ENCODE data around the gene LDLRAD2. TPM values are rescaled to one million over a fixed set of nuclear protein-coding genes. Genes with fewer than 3 reads are reported as not detected.
A peak's percentile ranks its signal among the peaks of the same experiment; 100 is the strongest.

The LDLRAD2 gene
- total RNA-seq, 1 experiment from 2014 or later = 1.0 TPM

DNA sequence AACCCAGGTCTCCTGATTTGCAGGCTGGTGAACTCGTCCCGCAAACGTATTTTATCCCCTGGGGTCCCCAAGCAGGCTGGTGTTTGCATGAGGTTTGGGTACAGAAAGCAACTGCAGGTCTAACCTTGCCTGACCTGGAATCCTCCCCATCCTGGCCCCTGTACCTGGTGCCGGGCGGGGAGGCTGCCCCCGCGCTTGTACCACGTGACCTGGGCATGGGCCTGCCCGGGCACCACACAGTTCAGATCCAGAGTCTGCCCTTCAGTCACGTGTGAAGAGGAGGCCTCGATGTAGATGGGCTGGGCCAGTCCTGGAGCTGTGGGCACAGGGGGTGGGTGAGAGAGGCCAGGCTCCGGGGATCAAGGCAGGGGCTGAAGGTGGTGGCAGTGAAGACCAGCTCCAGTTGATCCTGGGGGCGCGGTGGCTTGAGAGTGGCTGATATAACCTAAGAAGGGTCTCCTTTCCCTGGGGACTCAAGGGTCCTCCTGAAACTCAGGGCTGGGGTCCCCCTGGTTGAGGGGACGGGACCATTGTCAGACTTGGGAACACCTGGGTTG is 30.6 kb downstream of the LDLRAD2 start:
- Histone ChIP-seq H4K91ac (ENCODE audit: insufficient read length, low read depth, low read length) (no peak overlapping the region), H3K56ac (ENCODE audit: insufficient read length, low read depth, low read length) (no peak overlapping the region), H3K27me3 (ENCODE audit: insufficient read depth, low read length) (no peaks in the 10 kb centered on the region), H2BK15ac (ENCODE audit: low read depth, low read length) (no peak overlapping the region), H3K9ac (ENCODE audit: extremely low read depth, insufficient read length, low read length) (no peak overlapping the region), H3K23me2 (ENCODE audit: insufficient read length, low read depth, low read length, poor library complexity, severe bottlenecking) (no peaks in the 10 kb centered on the region), H3K79me2 (ENCODE audit: insufficient read depth, low read length) (no peaks in the 10 kb centered on the region), H2BK12ac (ENCODE audit: insufficient read length, low read depth, low read length) (no peak overlapping the region), H4K20me1 (ENCODE audit: control insufficient read depth, insufficient read depth, insufficient read length) (no peaks in the 10 kb centered on the region), H3K4ac (ENCODE audit: low read depth, low read length) (no peak overlapping the region), H2AK5ac (ENCODE audit: insufficient read length, low read length) (no peak overlapping the region), H3K4me1 (ENCODE audit: insufficient read depth, low read length) (no peaks in the 10 kb centered on the region), H2BK5ac (ENCODE audit: insufficient read length, low read length) (no peak overlapping the region), H2BK20ac (ENCODE audit: low read depth, low read length, poor library complexity, severe bottlenecking) (no peak overlapping the region), H3K9me3 (ENCODE audit: control insufficient read depth, low read depth, low read length) (no peaks in the 10 kb centered on the region), H4K5ac (ENCODE audit: insufficient read length, low read depth, low read length) (no peak overlapping the region), H3K4me2 (ENCODE audit: insufficient read depth, insufficient read length, low read length) (no peak overlapping the region), H2BK120ac (ENCODE audit: low read depth, low read length, poor library complexity, severe bottlenecking) (no peak overlapping the region), H3K18ac (ENCODE audit: insufficient read length, low read depth, low read length) (no peak overlapping the region), H3T11ph (ENCODE audit: low read length) (no peak overlapping the region), H4K8ac (replicated peaks; ENCODE audit: insufficient read length, low read depth, low read length) (no peak overlapping the region), H2AFZ (ENCODE audit: low read length) (no peak overlapping the region), H3K27ac (ENCODE audit: insufficient read length, low read depth, low read length) (no peak overlapping the region), H3K23ac (ENCODE audit: insufficient read length, low read depth, low read length) (no peak overlapping the region), H3K14ac (ENCODE audit: insufficient read depth, low read length) (no peak overlapping the region), H3K79me1 (ENCODE audit: insufficient read depth, low read depth, low read length, poor library complexity, severe bottlenecking) (no peaks in the 10 kb centered on the region)
- peaks cover 1% of the 10 kb centered on the region; the same call in 1 of the 2 replicates for H3K27me3 Mint-ChIP-seq (ENCODE audit: low read depth)
- H3K4me3 Mint-ChIP-seq = no peak overlapping the region
- no CpG with 5 or more reads among the region's 15 CpGs for WGBS (ENCODE audit: extremely low coverage, insufficient read length, low lambda C conversion rate)
- no peaks in the 10 kb centered on the region for H3K9me3 Mint-ChIP-seq
- peak overlapping the region in 1 of 3 experiments; percentile 64; a peak in 1 of 7 replicates for H3K27ac Mint-ChIP-seq
- TF ChIP-seq, protein P1, sequence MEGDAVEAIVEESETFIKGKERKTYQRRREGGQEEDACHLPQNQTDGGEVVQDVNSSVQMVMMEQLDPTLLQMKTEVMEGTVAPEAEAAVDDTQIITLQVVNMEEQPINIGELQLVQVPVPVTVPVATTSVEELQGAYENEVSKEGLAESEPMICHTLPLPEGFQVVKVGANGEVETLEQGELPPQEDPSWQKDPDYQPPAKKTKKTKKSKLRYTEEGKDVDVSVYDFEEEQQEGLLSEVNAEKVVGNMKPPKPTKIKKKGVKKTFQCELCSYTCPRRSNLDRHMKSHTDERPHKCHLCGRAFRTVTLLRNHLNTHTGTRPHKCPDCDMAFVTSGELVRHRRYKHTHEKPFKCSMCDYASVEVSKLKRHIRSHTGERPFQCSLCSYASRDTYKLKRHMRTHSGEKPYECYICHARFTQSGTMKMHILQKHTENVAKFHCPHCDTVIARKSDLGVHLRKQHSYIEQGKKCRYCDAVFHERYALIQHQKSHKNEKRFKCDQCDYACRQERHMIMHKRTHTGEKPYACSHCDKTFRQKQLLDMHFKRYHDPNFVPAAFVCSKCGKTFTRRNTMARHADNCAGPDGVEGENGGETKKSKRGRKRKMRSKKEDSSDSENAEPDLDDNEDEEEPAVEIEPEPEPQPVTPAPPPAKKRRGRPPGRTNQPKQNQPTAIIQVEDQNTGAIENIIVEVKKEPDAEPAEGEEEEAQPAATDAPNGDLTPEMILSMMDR (conservative IDR thresholded peaks at IDR 0.05) = no peak
- H3K36me3 Mint-ChIP-seq (ENCODE audit: insufficient read depth in 1 of 3, low read depth in 3 of 3) = peaks cover 10 to 57% (median 51%) of the 10 kb centered on the region in 3 experiments; a peak in 6 of 7 replicates
- DNase-seq = no peak
- H3K4me1 Mint-ChIP-seq = no peaks in the 10 kb centered on the region
